Dermis blood vessel endothelial cell (primary cell): Measurements from ENCODE around the gene PTAFR. TPM values are rescaled to one million over a fixed set of nuclear protein-coding genes. Genes with fewer than 3 reads are reported as not detected.

ENCODE experiments used
- DNase-seq: peaks from one replicate; pipeline ENCODE4 v3.0.0; 2010
- total RNA-seq: library from RNA; depleted of rRNA; stranded (reverse); fragments of >200 nt; gene quantifications from 2 replicates; pipeline ENCODE4 v1.2.3, GENCODE V29; 2014

PTAFR gene
- total RNA-seq, 1 donor from 2014 or later = 0.17 TPM

- no peak for DNase-seq
Observed at GRCh38 chr1:28175955-28176485, 470 bp downstream of the PTAFR start.

GRCh38 chr1:28173980-28174297, 2.6 kb downstream of the PTAFR start:
- DNase-seq = no peak

GRCh38 chr1:28173151-28173979, 3.1 kb downstream of the PTAFR start:
- no peak for DNase-seq

- no peak for DNase-seq
Observed at GRCh38 chr1:28172713-28173150, 3.8 kb downstream of the PTAFR start.

GRCh38 chr1:28171246-28171645, 5.2 kb downstream of the PTAFR start:
- DNase-seq = no peak

GRCh38 chr1:28170001-28170596, 6.4 kb downstream of the PTAFR start:
- no peak for DNase-seq

GRCh38 chr1:28163496-28164161, 12.9 kb downstream of the PTAFR start:
- DNase-seq = no peak

GRCh38 chr1:28162151-28162550, 14.3 kb downstream of the PTAFR start:
- DNase-seq = no peak

- DNase-seq = no peak
Observed at GRCh38 chr1:28161751-28162150, 14.7 kb downstream of the PTAFR start.

- peak; percentile 94 for DNase-seq
Observed at GRCh38 chr1:28160782-28161266, 15.7 kb downstream of the PTAFR start.

- no peak for DNase-seq
Observed at GRCh38 chr1:28159680-28160079, 16.8 kb downstream of the PTAFR start.

GRCh38 chr1:28159243-28159642, 17.2 kb downstream of the PTAFR start:
- no peak for DNase-seq

- DNase-seq = no peak
Observed at GRCh38 chr1:28157894-28158293, 18.6 kb downstream of the PTAFR start.

- no peak for DNase-seq
Observed at GRCh38 chr1:28156821-28157220, 19.7 kb downstream of the PTAFR start.

- DNase-seq = no peak
Observed at GRCh38 chr1:28155628-28156027, 20.9 kb downstream of the PTAFR start.

- no peak for DNase-seq
Observed at GRCh38 chr1:28154078-28154594, 22.4 kb downstream of the PTAFR start.

- DNase-seq = no peak
Observed at GRCh38 chr1:28150125-28150780, 26.2 kb downstream of the PTAFR start.

GRCh38 chr1:28148880-28149195, 27.7 kb downstream of the PTAFR start:
- DNase-seq = no peak

- DNase-seq = no peak
Observed at GRCh38 chr1:28147264-28148094, 29.0 kb downstream of the PTAFR start.

- DNase-seq = no peak
Observed at GRCh38 chr1:28145728-28146127, 30.8 kb downstream of the PTAFR start.

GRCh38 chr1:28144203-28145135, 32.0 kb downstream of the PTAFR start:
- no peak for DNase-seq
